Osteocyte (in vitro differentiated cells): ENCODE data around the gene RAD51B. TPM values are rescaled to one million over a fixed set of nuclear protein-coding genes. Genes with fewer than 3 reads are reported as not detected.

Experiments used
- DNase-seq: peaks from one replicate; pipeline ENCODE4 v3.0.0; 2021; ENCODE audit warnings: mixed read lengths; ENCODE audit not compliant: unreplicated experiment; ENCODE audit errors: extremely low spot score
- H3K27ac Mint-ChIP-seq: one replicate; pipeline ENCODE4 v1.8.0; 2021; ENCODE audit warnings: mild to moderate bottlenecking, mixed read lengths; ENCODE audit not compliant: unreplicated experiment
- H3K27me3 Mint-ChIP-seq: one replicate; pipeline ENCODE4 v1.8.0; 2021; ENCODE audit warnings: mixed read lengths; ENCODE audit not compliant: unreplicated experiment
- H3K36me3 Mint-ChIP-seq: one replicate; pipeline ENCODE4 v1.8.0; 2021; ENCODE audit warnings: mixed read lengths; ENCODE audit not compliant: unreplicated experiment
- H3K4me1 Mint-ChIP-seq: one replicate; pipeline ENCODE4 v1.8.0; 2021; ENCODE audit warnings: mixed read lengths; ENCODE audit not compliant: unreplicated experiment
- H3K4me3 Mint-ChIP-seq: one replicate; pipeline ENCODE4 v1.8.0; 2021; ENCODE audit warnings: mild to moderate bottlenecking, moderate library complexity, mixed read lengths; ENCODE audit not compliant: unreplicated experiment
- H3K9me3 Mint-ChIP-seq: one replicate; pipeline ENCODE4 v1.8.0; 2021; ENCODE audit warnings: mixed read lengths; ENCODE audit not compliant: unreplicated experiment
- total RNA-seq: library from RNA; stranded (reverse); gene quantifications from 2 replicates; pipeline ENCODE4 v1.2.1, GENCODE V29; 2021
- TF ChIP-seq, protein P1 (sequence below): fragments of 200-600 bp; sonication (generic); IDR thresholded peaks from 2 replicates; pipeline ENCODE4 v1.5.0; 2021; ENCODE audit warnings: antibody characterized with exemption, mild to moderate bottlenecking, moderate library complexity

Gene RAD51B
- total RNA-seq, 1 donor from 2014 or later = 12.7 TPM

- no peak overlapping the region for H3K27ac Mint-ChIP-seq
- no peaks in the 10 kb centered on the region for H3K9me3 Mint-ChIP-seq
- H3K4me3 Mint-ChIP-seq = no peak overlapping the region
- peaks cover 41% of the 10 kb centered on the region for H3K4me1 Mint-ChIP-seq
- TF ChIP-seq, protein P1, sequence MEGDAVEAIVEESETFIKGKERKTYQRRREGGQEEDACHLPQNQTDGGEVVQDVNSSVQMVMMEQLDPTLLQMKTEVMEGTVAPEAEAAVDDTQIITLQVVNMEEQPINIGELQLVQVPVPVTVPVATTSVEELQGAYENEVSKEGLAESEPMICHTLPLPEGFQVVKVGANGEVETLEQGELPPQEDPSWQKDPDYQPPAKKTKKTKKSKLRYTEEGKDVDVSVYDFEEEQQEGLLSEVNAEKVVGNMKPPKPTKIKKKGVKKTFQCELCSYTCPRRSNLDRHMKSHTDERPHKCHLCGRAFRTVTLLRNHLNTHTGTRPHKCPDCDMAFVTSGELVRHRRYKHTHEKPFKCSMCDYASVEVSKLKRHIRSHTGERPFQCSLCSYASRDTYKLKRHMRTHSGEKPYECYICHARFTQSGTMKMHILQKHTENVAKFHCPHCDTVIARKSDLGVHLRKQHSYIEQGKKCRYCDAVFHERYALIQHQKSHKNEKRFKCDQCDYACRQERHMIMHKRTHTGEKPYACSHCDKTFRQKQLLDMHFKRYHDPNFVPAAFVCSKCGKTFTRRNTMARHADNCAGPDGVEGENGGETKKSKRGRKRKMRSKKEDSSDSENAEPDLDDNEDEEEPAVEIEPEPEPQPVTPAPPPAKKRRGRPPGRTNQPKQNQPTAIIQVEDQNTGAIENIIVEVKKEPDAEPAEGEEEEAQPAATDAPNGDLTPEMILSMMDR = no peak
- H3K36me3 Mint-ChIP-seq = peaks cover 1% of the 10 kb centered on the region
- H3K27me3 Mint-ChIP-seq = peaks cover 1% of the 10 kb centered on the region
- DNase-seq = no peak
Observed at GRCh38 chr14:68521557-68521901, 702.0 kb downstream of the RAD51B start.

DNA sequence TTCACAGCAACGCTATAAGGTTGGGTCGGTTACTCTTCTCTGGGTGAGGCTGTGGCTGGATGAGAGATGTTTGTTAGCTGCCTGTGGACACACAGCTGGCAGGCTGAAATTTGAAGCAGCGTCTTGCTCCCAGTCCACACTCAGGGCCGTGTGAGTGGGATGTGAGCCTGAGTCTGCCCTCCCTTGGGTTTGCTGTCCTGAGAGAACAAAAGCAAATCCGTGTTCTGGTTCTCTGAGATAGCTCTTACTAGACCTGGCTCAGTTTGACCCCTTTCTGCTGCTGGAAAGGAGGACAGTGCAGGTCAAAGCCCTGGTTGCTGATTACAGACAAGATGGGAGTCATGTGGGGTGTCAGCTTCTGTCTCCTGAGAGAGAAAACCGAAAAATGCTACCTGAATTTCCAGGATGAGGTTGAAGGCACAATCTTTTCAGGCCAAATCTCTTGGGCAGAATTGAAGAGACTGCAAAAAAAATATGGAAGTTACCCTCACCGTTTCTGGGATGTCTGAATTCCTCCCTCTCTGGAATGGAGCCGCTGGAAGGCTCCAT lies 702.5 kb downstream of the RAD51B start:
- peaks cover 46% of the 10 kb centered on the region for H3K4me1 Mint-ChIP-seq

GRCh38 chr14:68522510-68523325 lies 703.1 kb downstream of the RAD51B start:
- Mint-ChIP-seq H3K4me1 (peaks cover 52% of the 10 kb centered on the region), H3K27ac (peak overlapping the region; percentile 76), H3K9me3 (no peaks in the 10 kb centered on the region), H3K4me3 (no peak overlapping the region), H3K36me3 (no peaks in the 10 kb centered on the region), H3K27me3 (no peaks in the 10 kb centered on the region)
- TF ChIP-seq, protein P1 = peak; percentile 21
- DNase-seq = peak; percentile 65

More for the DNA sequence above, 702.5 kb downstream of the RAD51B start:
- H3K4me3 Mint-ChIP-seq = no peak overlapping the region
- DNase-seq = no peak
- peak overlapping the region; percentile 76 for H3K27ac Mint-ChIP-seq
- H3K9me3 Mint-ChIP-seq = no peaks in the 10 kb centered on the region
- no peaks in the 10 kb centered on the region for H3K36me3 Mint-ChIP-seq
- H3K27me3 Mint-ChIP-seq = no peaks in the 10 kb centered on the region
- TF ChIP-seq, protein P1 = no peak

DNA sequence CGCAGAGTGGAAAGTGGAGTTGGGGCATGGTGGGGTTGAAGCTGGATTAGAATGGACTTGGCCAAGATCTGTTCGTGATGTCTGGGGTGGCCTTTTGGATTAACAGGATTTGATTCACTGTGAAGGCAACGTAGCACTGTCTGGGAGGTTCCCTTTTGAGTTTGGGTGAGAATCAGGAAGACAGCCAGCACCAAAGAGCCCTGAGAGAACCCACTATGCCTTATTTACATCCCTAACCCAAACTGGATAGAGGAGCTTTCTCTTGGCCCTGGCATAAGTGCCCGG lies 703.7 kb downstream of the RAD51B start:
- no peak overlapping the region for H3K4me3 Mint-ChIP-seq
- TF ChIP-seq, protein P1 = no peak
- H3K27me3 Mint-ChIP-seq = no peaks in the 10 kb centered on the region
- H3K4me1 Mint-ChIP-seq = peaks cover 54% of the 10 kb centered on the region
- H3K9me3 Mint-ChIP-seq = peaks cover 4% of the 10 kb centered on the region
- H3K36me3 Mint-ChIP-seq = no peaks in the 10 kb centered on the region
- no peak for DNase-seq
- peak overlapping the region; percentile 76 for H3K27ac Mint-ChIP-seq

GRCh38 chr14:68523989-68524725 lies 704.6 kb downstream of the RAD51B start:
- no peak overlapping the region for H3K27ac Mint-ChIP-seq
- peaks cover 50% of the 10 kb centered on the region for H3K4me1 Mint-ChIP-seq
- TF ChIP-seq, protein P1 = no peak
- no peak overlapping the region for H3K4me3 Mint-ChIP-seq
- H3K36me3 Mint-ChIP-seq = no peaks in the 10 kb centered on the region
- no peaks in the 10 kb centered on the region for H3K27me3 Mint-ChIP-seq
- DNase-seq = peak; percentile 51
- peaks cover 5% of the 10 kb centered on the region for H3K9me3 Mint-ChIP-seq
